HG03196 (cell line): ENCODE data around the gene HOXA4.

Source experiments
- ATAC-seq: cut with Tn5 transposase; IDR thresholded peaks from one replicate; pipeline ENCODE4 v1.9.1; 2021; ENCODE audit not compliant: unreplicated experiment

HOXA4 gene

GRCh38 chr7:27169658-27170425 is 39.3 kb upstream of the HOXA4 start:
- no peak for ATAC-seq

GRCh38 chr7:27168265-27168947 is 37.8 kb upstream of the HOXA4 start:
- ATAC-seq, result no peak

- no peak for ATAC-seq
Observed at GRCh38 chr7:27167916-27168264, 37.3 kb upstream of the HOXA4 start.

GRCh38 chr7:27166531-27167505 is 36.3 kb upstream of the HOXA4 start:
- no peak for ATAC-seq

- no peak for ATAC-seq
Observed at GRCh38 chr7:27165996-27166530, 35.5 kb upstream of the HOXA4 start.

- no peak for ATAC-seq
Observed at GRCh38 chr7:27165089-27165995, 34.8 kb upstream of the HOXA4 start, which contains the start of gene HOXA9. HOXA9 (minus strand) TSS chr7:27165537; CDS start chr7:27165457, 80 bp downstream.

GRCh38 chr7:27164367-27165088 is 34.0 kb upstream of the HOXA4 start:
- no peak for ATAC-seq

GRCh38 chr7:27164045-27164366 is 33.4 kb upstream of the HOXA4 start:
- ATAC-seq, result no peak

- ATAC-seq, result no peak
Observed at GRCh38 chr7:27163288-27164044, 32.9 kb upstream of the HOXA4 start.

- no peak for ATAC-seq
Observed at GRCh38 chr7:27162561-27163287, 32.2 kb upstream of the HOXA4 start.

GRCh38 chr7:27161721-27162560 is 31.4 kb upstream of the HOXA4 start:
- ATAC-seq, result no peak

GRCh38 chr7:27161214-27161720 is 30.7 kb upstream of the HOXA4 start:
- ATAC-seq, result no peak

- no peak for ATAC-seq
Observed at GRCh38 chr7:27160546-27161213, 30.1 kb upstream of the HOXA4 start.

GRCh38 chr7:27160145-27160545 is 29.6 kb upstream of the HOXA4 start:
- ATAC-seq, result no peak

GRCh38 chr7:27159266-27160144 is 28.9 kb upstream of the HOXA4 start:
- no peak for ATAC-seq
